Suppressor macrophage (primary cell): ENCODE measurements around the gene GIMAP5.
"Not testable (repeated sequence)": the region's sequence is repeated elsewhere in the genome, so short reads cannot be mapped to it uniquely, and the experiment has no call there.

Experiments used
- DNase-seq, 4 experiments: peaks; one replicate each; pipeline ENCODE4 v3.0.0-alpha.2; 2020 to 2022

Gene GIMAP5

GRCh38 chr7:150774131-150774530, 36.9 kb downstream of the GIMAP5 start:
- DNase-seq = not testable (repeated sequence)

GRCh38 chr7:150778014-150778737, 41.0 kb downstream of the GIMAP5 start:
- no peak for DNase-seq

DNA sequence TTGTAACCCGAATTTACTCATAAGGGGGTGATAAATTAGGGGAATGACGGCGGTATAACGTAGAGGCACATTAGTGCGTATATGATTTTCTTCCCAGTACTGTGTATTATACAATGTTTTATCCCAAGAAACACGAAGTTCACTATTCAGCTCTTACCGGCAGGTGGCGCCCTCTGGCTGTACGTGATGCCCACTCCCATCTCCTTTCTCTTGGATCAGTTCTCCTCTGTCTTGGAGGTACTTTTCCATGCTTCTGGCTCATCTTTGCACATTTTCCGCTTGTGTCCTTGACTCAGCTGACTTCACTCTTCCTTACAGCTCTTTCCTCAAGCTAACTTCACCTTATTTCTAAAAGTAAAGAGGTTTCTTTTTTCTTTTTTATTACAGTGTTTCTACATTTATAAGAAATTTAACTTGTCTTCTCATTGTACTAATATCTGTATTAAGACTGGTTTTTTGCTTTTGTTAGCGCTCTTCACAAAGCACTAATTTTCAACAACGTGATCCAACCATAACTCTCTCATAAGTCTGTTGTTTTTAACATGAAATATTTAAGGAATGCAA, 41.6 kb downstream of the GIMAP5 start:
- peak; percentile 84 to 94 (median 92) for DNase-seq

DNA sequence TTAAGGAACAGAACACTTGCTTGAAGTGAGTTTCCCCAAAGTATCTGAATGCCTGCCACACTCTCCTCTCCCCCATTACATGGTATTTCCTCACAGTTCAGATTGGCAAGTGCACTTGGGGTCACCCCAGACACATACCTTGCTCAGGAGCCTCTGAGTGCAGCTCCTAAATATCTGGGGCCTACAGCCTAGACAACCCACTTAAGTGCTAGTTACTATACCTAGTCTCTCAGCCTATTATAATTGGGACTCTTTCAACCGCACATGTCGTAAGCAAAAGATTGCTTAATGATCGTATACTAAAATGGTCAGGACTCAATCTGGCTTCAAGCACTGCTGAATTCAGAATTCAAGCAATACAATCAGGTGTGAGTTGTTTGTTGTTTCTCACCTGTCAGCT, 43.1 kb downstream of the GIMAP5 start:
- peak in 2 of 4 experiments; percentile 24 to 39 for DNase-seq

DNA sequence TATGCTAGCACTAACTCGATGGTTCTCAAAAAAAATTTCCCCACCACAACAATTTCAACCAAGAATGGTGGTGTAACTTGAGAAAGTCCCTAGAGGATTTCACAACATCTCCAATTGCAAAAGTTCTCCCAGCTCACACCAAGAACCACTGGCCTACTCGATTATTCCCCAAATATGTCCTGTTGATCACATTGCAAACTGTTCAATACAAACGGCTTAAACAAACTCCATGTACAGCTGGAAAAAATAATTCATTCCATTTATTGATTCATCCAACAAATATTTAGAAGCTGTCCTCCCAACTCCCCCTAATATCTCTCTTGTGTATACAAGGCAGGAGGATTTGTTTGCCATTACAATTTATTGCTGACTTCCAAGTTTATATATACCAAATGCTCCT, 43.9 kb downstream of the GIMAP5 start:
- DNase-seq = peak; percentile 60 to 87 (median 72)

DNA sequence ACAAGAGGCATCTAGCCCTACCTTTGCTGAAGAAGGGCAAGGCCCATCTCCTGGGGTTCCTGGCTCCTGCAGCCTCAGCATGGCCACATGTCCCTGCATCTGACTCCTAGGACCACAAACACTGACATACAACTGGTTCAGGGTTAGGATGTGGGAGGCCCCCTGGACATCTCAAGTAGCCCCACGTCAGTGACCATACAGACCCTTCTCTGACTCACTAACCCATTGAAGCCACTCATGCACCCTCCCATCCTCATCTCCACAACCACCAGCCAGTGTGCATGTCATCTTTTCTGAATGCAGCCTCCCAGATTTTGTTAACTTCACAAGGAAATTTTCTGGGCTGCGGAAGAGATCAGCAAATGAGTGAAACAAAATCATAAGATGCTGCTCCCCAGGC, 44.7 kb downstream of the GIMAP5 start:
- DNase-seq = no peak

DNA sequence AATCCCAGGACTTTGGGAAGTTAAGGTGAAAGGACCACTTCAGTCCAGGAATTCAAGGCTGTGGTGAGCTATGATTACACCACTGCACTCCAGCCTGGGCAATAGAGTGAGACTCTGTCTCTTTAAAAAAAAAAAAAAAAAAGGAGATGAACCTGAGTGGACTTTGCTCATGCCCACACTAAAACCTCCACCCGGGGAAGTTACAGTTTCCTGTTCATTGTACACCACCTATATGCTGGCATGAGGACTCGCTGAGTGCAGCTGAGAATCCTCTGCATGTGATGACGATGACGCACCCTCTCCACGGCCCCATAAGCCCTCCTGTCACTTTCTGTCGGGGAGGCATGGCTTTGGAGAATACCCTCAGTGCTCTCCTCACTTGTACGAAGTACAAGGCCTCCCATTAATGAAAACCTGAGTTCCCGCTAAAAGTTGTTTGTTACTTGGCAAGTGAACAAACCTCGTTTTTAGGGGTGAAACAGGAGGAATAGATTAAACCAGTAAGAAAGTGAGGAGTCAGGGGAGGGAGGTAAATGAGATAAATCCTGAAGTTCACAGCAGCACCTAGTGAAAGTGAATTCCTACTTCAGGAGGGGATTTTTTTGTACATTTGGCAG, 47.0 kb downstream of the GIMAP5 start:
- DNase-seq = peak; percentile 73 to 88 (median 86)

DNA sequence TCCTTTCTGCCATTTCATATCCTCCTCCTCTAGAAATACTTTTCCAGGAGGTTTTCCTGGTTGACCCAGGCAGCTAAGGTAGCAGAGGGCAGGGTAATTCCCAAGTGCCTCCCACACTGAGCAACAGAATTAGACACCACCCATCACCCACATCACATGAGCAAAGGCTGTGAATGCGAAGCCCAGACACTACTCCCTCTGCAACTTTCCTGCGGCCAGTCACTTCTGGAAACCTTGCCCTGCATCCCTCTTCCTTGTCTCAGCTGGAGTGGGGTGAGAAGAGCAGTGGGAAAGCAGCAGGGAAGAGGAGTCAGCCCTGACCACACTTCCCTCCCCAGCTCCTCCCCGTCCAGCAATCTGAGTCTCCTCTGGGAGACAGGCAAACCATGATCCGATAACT, 47.7 kb downstream of the GIMAP5 start:
- DNase-seq = peak; percentile 73 to 86 (median 82)

DNA sequence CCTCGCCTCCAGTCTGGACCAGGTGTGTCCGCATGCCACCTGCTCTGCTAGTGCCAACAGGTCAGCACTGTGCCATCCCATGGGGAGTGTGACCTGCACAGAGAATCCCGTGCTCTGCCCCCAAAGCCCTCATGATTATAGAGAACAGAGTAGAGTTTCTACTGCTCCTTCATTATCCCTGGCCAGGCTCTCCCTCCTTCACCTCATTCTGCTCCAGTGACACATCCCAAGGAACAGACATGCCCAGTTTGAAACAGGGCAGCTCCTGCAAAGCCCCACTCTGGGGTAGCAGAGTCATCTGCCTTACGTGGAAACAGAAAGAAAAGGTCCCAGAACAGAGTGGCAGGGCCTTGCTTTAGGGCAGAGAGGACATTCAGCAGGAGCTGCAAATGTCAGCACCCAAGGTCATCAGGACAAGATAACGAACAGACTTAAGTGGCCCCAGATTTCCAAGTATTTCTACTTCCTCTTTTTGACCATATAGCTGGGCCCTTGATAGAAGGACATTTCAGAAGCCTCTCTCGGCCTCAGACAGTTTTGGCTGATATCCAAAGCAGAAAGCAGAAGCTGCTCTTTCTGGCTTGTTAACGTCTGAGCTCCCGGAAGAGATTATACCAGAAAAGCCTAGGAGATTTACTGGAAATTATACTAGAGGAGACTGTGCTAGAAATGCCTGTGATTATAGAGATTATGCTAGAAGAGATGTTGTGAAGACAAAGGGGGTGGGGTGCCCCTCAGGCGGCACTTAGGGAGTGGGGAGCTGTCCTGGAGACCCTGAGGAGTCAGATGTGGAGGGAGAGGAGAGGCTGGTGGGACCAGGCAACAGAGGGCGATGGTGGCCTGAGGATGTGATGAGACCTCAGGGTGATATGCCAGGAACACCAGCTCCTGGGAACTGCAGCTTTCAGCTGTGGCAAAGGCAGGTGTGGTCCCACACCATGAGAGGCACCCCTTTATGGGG, 50.4 kb downstream of the GIMAP5 start:
- DNase-seq = peak; percentile 88 to 98 (median 93)

DNA sequence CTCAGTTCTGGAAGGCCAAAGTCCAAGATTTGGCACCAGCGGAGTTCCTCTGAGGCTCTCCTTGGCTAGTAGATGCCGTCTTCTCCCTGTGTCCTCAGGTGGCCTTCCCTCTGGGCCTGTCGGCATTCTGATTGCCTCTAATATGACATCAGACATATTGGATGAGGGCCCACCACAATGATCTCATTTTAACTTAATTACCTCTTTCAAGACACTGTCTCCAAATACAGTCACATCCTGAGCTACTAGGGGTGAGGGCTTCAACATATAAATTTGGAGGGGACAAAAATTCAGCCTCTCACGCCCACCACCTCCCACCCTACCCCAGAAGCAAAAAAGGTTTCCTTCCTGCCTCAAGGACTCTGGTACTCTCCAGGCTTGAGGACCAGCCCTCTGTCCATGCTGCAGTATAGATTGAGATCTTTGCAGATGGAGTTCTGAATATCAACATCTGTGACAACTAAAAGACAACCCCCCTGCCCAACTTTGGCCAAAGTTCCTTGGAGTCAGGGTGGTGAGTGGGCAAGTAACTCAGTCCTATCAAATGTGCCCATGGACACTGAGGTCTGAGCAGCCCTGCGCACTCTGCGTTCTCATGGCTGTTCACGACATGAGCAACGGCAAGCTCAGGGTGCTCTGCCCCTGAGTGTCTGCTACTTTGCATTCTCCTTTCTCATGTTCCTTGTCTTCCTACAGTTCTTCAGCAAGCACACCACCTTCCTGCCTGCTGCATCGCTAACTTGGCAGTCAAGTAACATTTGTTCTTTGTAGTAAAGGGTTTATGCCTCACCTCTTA, 51.5 kb downstream of the GIMAP5 start:
- peak in 2 of 4 experiments; percentile 23 to 58 for DNase-seq

DNA sequence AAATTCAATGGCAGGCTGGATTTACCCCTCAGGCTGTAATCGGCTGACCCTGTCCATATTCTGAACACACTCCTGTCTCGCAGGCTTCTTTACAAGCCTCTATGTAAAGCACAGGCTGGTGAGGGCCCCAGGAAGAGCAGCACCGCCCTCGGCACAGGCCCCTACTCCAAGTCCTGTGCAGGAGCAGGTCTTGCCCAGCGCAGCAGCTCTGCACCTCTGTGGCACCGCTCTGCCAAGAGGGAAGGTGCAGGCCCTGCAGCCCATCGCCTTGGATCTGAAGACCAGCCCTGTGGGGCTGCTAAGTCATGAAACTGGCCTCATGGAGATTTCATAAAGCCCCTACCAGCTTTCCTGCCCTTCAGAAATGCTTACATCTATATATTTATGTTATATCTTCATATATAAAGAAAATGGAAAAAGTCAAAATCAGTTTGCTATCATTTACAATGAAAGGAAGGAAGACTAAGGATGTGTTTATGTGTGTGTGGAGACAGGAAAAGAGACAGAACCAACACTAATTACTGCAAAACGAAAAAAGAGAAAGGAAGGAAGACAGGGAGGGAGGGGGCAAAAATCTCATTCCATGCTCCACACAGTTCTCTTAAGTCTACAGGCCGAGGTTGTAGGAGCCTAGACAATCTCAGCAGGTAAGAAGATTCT, 53.3 kb downstream of the GIMAP5 start:
- no peak for DNase-seq

GRCh38 chr7:150791304-150791703, 54.1 kb downstream of the GIMAP5 start:
- no peak for DNase-seq

- DNase-seq = no peak
Observed at GRCh38 chr7:150791746-150792452, 54.7 kb downstream of the GIMAP5 start.
